ENCODE measurements around the gene TBCD. TPM values are rescaled to one million over a fixed set of nuclear protein-coding genes. Genes with fewer than 3 reads are reported as not detected.

The TBCD gene
- total RNA-seq, 1 donor from 2014 or later = 122 TPM

DNA sequence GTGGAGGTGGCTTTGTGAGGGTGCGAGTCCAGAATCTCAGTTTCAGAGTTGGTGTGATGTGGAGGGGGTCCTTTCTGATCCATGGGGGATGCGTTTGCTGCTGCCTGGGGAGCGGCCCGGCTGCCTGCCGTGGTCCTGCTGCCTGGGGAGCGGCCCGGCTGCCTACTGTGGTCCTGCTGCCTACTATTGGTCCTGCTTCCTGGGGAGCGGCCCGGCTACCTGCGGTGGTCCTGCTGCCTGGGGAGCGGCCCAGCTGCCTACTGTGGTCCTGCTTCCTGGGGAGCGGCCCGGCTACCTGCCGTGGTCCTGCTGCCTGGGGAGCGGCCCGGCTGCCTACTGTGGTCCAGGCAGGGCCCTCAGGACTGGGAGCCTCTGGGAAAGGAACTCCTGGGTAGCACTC is 149.5 kb downstream of the TBCD start:
- ATAC-seq (no peak), DNase-seq (ENCODE audit: low spot score) (no peak)
- intact Hi-C loops (cut with DNase I) = no loop called here

DNA sequence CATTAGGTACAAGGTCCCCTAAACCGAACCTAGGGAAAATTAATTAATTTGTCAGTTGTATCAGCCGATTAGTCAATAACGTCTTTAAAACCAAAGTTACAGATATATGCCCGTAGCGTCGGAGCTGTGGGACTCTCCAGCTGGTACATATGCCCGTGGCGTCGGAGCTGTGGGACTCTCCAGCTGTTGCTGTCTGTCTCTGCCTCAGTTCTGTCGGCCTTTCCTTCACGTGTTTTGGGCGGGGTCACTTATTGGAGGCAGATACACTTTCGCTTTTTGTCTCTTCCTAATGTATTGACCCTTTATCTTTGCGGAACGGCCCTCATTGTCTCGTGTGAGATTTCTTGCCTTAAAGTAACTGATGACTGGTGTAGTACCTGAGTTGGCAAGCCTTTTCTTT is 150.0 kb downstream of the TBCD start:
- DNase-seq (ENCODE audit: low spot score) (no peak), ATAC-seq (no peak)
- intact Hi-C loops (cut with DNase I) = no loop called here

DNA sequence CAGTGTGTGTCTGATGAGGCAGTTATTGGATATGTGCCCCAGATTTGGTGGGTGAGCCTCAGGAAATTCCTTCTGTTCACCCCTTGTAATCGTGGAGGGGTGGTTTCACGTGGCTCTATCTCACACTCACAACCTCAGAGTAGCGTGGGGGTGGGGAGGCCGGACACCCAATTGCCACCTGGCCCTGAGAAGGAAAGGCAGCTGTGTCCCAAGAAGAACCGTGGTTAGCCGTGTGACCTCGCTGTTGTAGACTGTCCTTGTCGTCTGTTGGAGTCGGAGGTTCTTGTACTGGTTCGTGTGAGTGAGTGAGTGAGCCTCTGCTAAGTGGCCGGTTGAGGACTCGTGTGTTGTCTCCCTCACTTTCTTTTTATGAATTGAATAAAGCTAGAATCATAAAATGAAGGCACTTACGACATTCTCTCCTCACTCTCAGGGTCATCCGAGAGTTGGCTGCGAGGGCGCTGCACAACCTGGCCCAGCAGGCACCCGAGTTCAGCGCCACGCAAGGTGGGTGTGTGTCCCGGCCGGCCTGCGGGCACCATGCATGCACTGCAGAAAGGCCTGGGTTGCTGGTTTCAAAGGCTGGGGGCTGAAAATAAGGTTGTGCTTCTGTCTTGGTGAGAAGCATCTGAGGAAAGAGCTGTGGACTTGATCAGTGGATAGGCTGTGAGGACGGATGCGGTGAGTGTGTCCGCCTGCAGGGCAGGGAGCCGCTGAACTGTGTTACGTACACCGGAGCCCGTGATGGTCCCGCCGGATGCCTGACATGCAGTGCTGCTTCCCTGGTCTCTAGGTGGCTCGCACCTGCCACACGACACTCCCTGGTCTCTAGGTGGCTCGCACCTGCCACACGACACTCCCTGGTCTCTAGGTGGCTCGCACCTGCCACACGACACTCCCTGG is 151.4 kb downstream of the TBCD start:
- DNase-seq (ENCODE audit: low spot score) = no peak
- no peak for ATAC-seq
- intact Hi-C loops (cut with DNase I) = no loop called here

DNA sequence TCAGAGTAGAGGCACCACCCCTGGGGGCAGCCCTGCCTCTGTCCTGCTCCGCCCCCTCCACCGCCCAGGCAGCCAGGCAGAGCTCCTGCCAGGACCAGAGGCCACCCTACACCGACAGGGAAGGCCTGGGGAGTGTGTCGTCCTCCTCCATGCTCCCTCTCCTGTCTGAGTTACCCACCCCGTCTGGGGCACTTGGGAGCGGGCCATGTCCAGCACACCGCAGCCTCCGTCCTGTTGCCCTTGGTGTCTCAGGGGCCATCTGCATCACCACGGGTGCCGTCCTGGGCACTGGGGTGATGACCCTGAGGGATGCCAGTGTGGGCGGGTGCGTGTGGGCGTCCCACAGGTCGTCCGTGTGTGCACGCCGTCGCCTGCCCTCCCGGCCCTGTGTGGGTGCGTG is 153.3 kb downstream of the TBCD start:
- ATAC-seq = no peak
- intact Hi-C loops (cut with DNase I) = no loop called here
- no peak for DNase-seq (ENCODE audit: low spot score)

GRCh38 chr17:82907797-82908542 is 156.1 kb downstream of the TBCD start:
- no peak for DNase-seq (ENCODE audit: low spot score)
- peak; percentile 19 for ATAC-seq
- intact Hi-C loops (cut with DNase I) = no loop called here

GRCh38 chr17:82908543-82909160 is 156.8 kb downstream of the TBCD start:
- intact Hi-C loops (cut with DNase I) = no loop called here
- DNase-seq (ENCODE audit: low spot score) = no peak
- ATAC-seq = no peak

DNA sequence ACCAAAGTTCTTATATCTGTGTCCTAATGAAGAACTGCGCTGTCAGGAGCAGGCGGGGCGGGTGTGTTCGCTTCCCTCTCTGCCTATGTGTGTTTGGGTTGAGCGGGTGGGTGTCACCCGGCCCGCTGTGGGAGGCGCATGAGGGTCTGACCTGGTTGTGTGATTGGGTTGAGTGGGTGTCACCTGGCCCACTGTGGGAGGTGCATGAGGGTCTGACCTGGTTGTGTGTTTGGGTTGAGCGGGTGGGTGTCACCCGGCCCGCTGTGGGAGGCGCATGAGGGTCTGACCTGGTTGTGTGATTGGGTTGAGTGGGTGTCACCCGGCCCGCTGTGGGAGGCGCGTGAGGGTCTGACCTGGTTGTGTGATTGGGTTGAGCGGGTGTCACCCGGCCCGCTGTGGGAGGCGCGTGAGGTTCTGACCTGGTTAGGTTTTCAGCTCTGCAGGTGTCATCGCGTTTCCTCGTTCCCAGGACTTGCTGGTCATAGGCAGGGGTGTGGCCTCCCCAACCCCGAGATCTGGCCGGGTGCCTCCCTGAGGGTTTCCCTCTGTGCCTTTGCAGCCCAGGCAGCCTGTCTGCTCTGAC is 157.5 kb downstream of the TBCD start:
- ATAC-seq = no peak
- no peak for DNase-seq (ENCODE audit: low spot score)
- intact Hi-C loops (cut with DNase I) = no loop called here

DNA sequence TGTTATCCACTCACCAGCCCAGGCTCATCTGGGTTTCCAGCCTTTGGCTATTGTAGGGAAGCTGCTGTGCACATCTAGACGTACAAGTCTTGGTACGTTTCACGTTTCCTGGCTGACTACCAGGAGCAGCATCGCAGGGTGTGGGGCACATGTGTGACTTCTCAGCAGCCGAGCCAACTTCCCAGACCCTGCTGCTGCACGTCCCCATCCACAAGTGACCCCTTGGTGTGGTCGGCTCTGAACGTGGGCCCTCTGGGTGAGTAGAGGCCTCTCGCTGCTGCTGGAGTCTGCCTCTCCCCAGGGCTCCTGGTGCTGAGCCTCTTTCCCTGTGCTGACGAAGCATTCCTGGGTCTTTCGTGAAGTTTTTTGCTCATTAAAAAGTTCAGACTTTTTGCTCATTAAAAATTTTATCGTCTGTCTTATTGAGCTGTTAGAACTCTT is 158.2 kb downstream of the TBCD start:
- no peak for ATAC-seq
- no peak for DNase-seq (ENCODE audit: low spot score)
- intact Hi-C loops (cut with DNase I) = no loop called here

GRCh38 chr17:82910770-82911169 is 158.9 kb downstream of the TBCD start:
- no peak for DNase-seq (ENCODE audit: low spot score)
- no peak for ATAC-seq
- intact Hi-C loops (cut with DNase I) = no loop called here

DNA sequence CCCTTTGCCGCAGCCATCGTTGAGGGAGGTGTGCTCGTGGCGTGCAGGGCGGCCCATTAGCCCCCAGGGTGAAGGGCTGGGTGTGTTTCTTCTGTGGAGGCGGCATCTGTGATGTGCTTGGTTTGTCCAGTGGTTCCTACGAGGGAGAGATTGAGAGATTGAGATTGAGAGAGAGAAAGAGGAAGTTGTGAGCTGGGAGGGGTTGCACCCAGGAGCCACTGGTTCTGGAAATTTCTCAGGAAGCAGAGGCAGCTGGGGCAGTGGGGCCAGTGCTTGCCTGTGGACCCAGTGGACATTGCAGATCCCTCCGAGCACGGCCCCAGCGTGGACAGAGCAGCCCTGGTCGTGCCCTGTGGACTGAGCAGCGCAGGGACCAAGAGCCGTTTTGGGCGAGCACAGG is 160.0 kb downstream of the TBCD start:
- DNase-seq (ENCODE audit: low spot score) (no peak), ATAC-seq (peak; percentile 31)
- intact Hi-C loops (cut with DNase I) = no loop called here

GRCh38 chr17:82912484-82913089 is 160.7 kb downstream of the TBCD start:
- ATAC-seq (peak; percentile 51), DNase-seq (ENCODE audit: low spot score) (no peak)
- intact Hi-C loops (cut with DNase I) = no loop called here

DNA sequence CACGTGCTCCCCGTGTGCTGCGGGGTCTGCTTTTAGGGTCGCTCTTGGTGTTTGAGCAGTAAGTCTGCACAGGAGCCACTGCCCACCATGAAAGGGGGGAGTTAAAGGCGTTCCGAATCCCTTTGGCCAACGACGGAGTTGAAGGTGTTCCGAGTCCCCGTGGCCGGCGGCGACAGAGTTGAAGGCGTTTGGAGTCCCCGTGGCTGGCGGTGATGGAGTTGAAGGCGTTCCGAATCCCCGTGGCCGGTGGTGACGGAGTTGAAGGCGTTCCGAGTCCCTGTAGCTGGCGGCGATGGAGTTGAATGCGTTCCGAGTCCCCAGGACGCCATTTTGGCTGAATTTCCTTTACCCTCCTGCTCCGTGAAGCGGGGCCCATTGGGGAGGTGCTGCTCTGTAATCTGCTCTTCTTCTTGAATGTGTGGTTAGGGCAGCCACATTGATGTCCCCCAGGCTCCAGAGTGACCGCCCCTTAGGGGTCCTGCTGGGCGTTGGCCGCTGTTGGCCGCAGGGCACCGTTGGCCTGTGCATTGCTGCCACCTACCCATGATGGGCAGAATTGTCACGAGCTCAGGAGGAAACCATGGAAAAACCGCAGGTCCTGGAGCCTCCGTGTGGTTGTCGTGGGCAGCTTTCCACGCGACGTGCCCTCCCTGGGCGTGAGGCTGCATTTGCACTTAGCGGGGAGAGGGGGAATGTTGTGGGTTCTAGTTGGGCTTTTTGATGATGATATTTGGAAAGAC is 161.6 kb downstream of the TBCD start:
- intact Hi-C loops (cut with DNase I) = no loop called here
- peak; percentile 53 for ATAC-seq
- no peak for DNase-seq (ENCODE audit: low spot score)

DNA sequence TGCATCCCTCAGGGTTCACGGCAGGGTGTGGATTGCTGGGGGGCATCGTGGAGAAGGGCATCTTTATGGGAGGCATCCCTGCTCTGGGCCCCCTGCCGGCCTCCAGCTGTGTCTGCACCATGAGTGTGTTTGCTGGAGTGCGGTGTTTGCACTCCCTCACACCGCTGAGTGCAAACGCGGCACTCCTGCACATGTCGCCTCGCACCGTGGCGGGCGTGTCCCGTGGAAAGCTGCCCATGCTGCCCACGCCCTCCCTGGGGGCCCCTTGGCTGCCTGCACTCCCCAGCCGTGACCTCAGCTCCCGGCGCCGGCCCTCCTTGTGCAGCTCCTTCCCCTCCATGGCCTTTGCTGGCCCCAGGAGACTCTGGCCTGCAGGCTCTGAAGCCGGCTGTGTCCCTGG is 162.5 kb downstream of the TBCD start:
- no peak for DNase-seq (ENCODE audit: low spot score)
- intact Hi-C loops (cut with DNase I) = no loop called here
- ATAC-seq = peak; percentile 58

DNA sequence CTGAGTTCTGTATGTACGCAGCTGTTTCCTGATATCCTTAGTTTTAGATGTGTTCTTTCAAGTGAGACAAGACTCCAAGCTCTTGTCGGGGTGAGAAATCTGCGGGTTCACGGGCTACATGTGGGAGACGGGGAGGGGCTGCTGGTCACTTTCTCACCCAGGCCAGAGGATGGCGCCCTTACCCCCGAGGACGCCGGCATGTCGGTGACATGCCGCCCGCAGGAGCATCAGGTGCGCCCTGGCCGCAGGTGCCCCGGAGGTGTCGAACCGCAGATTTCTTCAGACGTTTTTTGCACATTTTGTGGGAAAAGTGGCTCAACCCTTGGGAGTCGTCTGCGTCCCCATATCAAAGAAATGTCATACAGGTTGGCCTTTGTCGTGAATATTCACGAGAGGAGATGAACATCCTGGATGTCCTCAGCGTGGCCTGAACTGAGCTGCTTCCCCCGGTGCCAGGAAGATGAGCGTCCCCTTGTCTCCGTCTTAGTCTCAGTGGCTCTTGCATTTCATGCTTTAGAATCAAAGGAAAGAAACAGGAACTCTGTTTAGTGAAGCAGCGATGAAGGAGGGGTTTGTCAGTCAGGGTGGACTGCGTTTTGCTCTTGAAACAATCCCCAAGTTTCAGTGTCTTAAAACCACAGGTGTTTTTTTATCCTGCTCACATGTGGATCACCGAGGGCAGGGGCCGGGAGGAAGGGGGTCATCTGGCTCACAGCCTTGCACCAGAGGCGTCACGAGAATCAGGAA is 163.3 kb downstream of the TBCD start:
- no peak for DNase-seq (ENCODE audit: low spot score)
- no peak for ATAC-seq
- intact Hi-C loops (cut with DNase I) = no loop called here

GRCh38 chr17:82915757-82916027 is 163.8 kb downstream of the TBCD start:
- intact Hi-C loops (cut with DNase I) = no loop called here

GRCh38 chr17:82917699-82918345 is 166.0 kb downstream of the TBCD start:
- ATAC-seq (no peak), DNase-seq (ENCODE audit: low spot score) (no peak)
- intact Hi-C loops (cut with DNase I) = no loop called here

More at GRCh38 chr17:82915757-82916027, 163.8 kb downstream of the TBCD start:
- DNase-seq (ENCODE audit: low spot score) (no peak), ATAC-seq (no peak)

DNA sequence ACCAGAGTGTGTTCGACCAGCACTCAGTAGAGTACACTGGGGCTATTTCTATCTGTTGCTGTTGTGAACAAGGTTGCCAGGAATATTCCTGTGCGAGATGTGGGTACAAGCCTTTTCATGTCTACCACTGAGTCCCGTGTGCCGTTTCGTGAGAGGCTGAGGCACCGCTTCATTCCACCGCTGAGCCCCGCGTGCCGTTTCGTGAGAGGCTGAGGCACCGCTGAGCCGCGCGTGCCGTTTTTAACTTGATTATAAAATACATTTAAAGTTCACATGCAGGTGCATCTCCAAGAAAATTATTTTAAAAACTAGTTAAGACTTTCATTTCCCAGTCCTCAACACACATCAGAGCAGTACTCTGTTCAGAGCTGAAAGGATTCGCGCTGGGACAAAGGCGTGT is 166.6 kb downstream of the TBCD start:
- no peak for DNase-seq (ENCODE audit: low spot score)
- intact Hi-C loops (cut with DNase I) = no loop called here
- no peak for ATAC-seq

- ATAC-seq (no peak), DNase-seq (ENCODE audit: low spot score) (no peak)
- intact Hi-C loops (cut with DNase I) = no loop called here
Measured at GRCh38 chr17:82920150-82920549, 168.3 kb downstream of the TBCD start.
